ENCODE results near the gene FRS3.

Gene FRS3

DNA sequence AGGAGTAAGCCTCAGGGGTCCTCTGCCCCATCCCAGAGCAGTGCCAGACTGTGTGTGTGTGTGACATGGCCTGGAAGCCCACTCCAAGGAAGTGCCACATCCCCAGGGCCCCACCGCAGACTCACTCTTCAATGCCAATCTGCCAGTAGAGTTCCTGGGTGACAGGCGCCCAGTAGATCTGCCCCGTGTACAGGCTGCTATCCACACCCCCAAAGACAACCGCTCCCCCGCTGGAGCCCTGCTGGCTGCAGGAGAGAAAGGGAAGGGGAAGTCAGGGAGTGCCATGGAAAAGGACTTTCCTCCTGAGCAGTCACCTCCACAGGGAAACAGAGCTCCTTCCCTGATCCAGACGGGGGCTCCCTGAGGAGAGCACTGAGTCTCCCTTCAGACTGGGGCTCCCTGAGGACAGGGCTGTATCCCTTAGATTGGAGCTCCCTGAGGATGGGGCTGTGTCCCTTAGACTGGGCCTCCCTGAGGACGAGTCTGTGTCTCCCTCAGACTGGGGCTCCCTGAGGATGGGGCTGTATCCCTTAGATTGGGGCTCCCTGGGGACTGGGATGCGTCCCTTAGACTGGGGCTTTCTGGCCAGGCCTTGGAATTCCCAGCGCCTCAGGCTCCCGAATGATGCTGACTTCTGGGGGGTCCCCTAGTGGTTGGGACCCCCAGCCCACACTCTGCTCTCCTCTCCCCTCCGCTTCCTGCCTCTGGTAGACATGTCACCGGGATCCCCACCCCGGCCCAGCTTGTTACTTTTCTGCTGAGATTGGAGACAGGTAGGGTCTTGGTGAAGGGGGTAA, 39.1 kb downstream of the FRS3 start:
- no peak for DNase-seq

- DNase-seq = no peak
Observed at GRCh38 chr6:41739041-41739440, 40.7 kb downstream of the FRS3 start.

DNA sequence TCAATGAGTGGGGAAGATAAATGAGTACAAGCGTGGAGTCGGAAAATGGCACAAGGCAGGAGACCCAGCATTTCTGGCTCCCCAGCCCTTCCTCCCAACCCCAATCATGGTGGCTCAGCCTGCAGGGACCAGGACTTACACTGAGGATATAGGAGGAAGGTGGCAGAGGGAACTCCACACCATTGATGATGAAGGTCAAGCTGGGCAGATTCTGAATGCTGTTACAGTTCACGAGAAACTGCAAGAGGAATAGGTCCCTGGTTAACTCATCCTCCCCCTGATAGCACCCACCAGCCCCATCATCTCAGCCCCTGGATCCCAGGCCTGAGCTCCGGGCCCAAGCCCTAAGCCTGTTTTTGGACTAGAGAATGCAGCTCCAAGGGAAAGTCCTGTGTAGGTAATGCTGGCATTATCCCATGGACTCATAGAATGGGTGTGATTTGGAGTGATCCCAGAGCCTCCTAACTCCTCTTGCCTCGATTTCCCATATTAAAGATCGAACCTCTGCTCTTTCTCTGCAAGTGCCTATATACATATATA, 42.0 kb downstream of the FRS3 start:
- no peak for DNase-seq

GRCh38 chr6:41736800-41737555, 42.7 kb downstream of the FRS3 start:
- DNase-seq = no peak

- DNase-seq = no peak
Observed at GRCh38 chr6:41736186-41736733, 43.4 kb downstream of the FRS3 start.

DNA sequence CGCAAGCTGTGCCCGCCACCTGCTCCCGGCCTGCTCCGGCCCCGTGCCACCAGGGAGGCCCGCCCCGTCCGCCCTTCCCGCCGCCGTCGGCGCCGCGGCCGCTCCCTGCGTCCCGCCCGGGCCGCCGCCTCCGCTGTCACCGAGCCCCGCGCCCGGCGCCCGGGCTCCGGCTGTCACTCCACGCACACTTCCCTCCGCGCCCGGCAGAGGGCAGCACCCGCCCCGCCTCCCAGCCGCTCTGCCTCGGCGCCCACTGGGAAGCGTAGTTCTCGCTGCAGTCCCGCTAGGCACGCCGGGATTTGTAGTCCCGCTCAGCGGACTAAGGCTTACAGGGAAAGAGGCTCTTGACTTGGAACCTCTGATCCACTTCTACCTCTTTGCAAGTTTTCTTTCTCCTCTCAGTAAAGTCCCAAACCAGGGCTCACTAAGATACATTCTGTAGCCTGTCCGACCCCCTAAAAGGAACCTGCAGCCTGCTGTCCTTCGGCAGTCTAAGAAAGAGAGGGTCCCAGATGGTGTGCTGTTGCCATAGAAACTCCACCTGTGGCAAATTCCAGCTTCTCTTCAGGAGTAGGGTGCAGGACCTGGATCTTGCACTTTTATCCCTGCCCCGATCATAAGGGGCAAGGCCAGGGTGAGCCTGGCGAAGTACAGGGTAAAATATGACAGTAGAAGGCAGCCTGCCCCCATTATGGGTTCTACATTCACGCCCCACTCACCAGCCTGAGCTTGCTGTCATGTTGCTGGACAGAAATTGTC, 44.1 kb downstream of the FRS3 start, which contains the start of gene TFEB:
TSS of gene TFEB (minus strand) at position 182 of the 759 bp plus-strand sequence. CDS start 44,395 bp downstream, outside the sequence.
- peak; percentile 93 for DNase-seq

DNA sequence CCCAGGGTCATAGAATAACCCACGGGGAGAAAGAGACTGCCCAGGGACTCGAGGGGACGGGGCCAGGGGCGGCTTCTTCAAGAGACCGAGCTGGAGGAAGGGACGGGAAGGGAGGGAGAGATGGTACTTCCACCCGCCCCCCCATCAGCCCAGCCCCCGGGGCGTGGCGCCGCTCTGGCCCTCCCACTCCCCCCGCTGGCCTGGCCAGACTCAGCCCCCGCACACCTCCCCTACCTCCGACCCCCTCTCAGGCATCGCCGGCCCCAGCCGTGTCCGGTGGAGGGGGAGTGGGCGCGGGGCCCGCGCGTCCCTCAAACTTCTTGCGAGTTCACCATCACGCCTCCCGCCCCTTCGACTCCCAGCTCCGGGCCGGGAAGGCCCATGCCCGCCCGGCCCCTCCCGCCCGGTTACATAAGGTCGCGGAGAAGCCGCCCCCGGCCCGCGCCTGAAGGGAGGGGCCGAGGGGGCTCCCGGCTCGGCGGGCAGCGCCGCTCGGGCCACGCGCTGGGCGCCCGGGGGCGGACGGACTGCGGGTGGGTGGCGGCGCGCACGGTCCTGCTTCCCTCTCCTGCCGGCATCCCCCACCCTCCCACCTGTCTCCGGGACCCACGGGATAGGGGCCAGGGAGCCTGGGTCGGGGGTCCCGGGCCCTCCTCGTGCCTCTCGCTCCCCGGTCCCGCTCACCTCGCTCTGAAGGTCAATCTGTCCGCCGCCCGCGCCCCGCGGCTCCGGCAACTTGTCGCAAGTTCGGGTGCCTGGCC, 44.9 kb downstream of the FRS3 start:
- DNase-seq = peak; percentile 59

DNA sequence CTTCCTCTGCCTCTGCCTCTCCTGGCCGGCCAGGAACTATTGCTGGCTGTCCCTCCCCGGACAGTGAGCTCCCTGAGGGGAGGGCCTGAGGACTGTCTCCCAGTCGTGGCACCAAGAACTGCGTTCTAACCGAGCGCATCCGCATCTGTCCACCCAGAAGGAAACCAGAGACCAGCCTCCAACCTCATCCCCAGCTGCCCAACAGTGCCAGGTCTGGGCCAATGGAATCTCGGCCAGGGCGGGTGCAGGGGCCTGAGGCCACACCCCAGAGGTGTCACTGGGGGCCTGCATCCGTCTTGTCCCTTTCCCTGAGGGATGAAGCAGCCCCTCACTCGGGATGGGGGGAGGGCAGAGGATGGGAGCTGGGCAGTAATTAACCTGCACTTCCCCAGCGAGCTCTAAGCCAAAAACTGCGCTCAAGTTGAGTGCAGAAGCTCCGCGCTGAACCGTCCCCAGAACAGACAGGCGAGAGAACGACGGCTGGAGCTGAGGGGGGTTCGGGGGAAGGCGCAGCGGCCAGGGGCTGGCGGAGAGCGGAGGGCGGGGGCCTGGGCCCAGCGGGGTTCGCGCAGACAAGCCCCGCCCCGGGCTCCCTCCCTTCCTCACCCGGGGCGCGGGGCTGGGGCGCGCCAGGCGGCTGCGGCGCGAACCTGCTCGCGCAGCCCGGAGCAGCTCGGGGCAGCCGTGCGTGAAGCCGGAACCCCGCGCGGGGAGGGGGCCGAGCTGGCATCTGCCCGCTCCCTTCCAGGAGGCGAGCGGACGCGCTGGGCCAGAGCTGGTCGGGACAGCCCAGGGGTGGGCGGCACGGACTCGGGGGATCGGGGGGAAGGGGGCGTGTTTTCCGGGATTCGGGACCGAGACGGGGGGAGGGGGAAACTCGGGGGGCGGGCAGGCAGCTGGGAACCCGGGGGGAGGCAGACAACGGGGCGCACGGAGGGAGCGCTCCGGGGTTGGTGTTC, 45.7 kb downstream of the FRS3 start:
- DNase-seq = peak; percentile 35

DNA sequence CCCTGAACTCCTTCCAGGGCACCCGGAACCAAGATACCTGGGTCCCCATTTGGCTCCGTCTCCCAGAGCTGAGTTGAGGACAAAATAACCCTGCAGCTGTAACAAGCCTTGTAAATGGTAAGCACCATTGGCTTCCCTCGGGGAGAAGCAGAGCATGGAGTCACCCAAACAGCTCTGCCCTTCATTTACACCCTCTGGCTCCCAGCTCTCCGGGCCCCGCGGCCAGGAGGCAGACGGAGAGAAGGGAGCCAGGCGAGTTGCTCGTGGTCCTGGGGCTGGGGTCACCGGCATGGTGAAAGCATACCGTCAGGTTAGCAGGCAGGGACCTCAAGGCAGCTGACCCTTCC, 46.4 kb downstream of the FRS3 start:
- DNase-seq = no peak

DNA sequence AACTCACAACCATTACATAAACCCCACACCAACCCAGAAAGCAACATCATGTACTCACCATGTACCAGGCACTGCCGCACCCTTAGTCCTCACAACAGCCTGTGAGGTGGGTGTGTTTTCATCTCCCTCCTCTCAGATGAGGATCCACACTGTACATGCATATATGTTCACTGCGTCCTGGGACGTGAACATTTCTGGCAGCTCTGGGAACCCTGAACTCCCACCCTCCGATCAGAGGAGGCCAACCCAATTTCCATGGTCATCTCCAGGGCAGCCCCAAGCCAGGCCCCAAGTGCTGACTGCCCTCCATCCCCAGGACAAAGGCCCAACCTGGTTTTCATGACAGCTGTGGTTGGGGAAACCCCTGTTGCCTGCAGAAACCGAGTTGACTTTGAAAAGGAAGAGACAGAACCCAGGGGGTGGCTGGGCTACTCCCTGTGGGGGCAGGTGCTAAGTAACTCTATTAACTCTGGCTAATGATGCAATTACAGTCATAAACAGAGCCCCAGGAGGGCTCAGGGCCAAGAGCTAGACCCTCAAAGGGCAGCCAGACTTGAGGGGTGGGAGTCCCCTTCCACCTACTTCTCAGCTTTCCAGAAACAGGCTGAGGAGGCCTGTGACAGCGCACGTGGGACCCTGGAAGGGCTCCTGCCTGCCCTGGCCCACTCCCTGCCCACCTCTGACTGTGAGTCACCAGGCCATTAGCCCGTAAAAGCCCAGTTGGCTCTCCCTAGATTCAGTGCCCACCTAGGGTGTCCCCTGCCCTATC, 46.9 kb downstream of the FRS3 start:
- peak; percentile 40 for DNase-seq

- DNase-seq = no peak
Observed at GRCh38 chr6:41732149-41732548, 47.6 kb downstream of the FRS3 start.

GRCh38 chr6:41731561-41732086, 48.1 kb downstream of the FRS3 start:
- no peak for DNase-seq

DNA sequence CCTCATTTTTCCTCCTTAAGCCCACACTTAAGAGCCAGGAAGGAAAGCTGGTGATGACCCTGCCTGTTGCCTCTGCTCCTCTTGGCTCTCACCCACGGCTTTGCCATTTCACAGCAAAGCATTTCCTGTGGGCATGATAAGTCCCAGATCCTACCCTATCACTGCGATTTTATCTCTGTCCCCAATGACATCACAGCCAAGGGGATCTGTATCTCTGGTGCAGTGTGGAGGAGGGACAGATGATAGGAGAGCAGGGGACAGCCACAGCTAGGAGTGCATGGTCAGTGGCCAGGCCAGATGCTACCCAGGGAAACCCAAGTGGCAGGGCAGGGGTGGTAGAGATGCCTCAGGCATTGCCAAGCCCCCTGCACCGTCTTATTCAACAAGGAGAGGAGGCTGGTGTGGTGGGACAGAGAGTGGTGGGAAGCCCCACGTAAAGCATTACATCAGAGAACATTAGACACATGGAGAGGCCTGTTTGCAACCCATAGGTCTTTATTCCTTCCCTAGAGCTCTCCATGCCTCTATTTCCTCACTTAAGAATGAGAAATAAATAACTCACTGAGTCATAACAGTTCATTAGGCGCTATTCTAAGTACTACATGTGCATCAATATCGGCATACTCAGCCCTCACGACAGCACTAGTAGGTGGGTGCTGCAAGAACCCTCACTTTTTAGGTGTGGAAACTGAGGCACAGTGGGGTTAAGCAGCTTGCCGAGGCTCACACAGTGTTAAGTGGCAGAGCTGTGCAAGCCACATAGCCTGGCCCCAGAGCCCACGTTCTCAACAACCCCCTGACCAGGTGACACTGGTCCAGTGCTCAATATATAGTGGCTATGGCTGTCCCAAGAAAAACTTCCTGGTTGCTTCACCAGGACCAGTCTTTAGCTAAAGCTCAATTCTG, 48.9 kb downstream of the FRS3 start:
- no peak for DNase-seq

DNA sequence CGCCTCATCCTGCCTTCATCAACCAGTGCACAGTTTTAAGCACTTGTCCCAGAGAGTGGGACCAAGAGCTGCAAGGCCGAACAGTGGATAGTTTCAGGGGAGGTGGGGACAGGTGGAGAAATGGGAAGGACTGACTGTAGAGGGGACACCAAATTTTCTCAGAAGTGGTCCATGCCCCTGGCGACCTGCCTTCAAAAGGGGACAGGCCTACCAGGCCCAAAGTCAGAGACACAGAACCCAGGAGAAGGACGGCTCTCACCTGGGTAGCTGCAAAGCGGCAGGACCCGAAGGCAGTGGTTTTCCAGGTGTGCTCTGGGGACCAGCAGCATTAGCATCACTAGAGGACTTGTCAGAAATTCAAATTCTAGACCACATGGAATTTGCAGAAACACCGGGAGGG, 50.1 kb downstream of the FRS3 start:
- DNase-seq = no peak

GRCh38 chr6:41728954-41729353, 50.7 kb downstream of the FRS3 start:
- DNase-seq = no peak

DNA sequence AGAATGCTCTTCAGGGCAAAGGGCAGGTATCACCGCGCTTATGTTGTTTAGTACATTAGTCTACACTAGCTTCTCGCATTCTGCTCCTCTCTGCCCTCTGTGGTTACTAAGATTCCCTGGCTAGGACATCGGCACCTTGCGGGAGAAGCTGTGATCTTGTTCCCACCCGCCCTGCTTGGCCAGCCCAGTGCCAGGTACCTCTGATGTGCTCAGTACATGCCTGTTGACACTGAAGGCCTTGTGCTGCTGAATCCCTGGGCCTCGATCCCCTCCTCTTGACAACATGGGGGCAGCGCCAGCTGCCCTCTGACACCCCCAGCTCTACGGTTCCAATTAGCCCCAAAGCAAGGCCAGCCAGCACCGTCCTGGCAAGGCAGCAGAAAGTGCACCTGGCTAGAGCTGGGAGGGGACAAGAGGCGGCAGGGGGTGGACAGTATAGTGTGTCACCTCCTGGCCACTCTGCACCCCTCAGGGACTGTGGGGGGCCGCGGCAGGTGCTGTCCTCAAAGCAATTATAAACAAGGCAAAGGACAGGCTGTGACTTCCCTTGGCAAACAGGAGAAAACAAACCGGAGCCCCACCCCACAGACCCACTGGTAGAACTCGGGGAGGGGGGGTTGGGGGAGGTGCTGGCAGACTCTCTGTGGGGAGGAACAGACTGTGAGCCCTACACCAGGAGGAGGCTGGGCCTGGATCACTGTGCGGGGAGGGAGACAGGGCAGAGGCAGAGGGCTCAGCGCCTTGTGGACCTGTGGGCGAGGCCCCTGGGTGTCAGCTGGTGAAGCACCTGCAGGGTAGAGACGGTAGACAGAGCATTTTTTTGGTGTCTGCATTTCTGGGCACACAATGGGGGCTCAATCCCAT, 51.4 kb downstream of the FRS3 start:
- DNase-seq = no peak

- no peak for DNase-seq
Observed at GRCh38 chr6:41727705-41728072, 52.0 kb downstream of the FRS3 start.

- DNase-seq = no peak
Observed at GRCh38 chr6:41726876-41727275, 52.8 kb downstream of the FRS3 start.
